ELF-1 (cell line): ENCODE measurements around the gene MIAT.

Experiments used
- DNase-seq: peaks from one replicate; pipeline ENCODE4 v3.0.0-alpha.2; 2016; ENCODE audit warnings: low read depth, low spot score

The MIAT gene

DNA sequence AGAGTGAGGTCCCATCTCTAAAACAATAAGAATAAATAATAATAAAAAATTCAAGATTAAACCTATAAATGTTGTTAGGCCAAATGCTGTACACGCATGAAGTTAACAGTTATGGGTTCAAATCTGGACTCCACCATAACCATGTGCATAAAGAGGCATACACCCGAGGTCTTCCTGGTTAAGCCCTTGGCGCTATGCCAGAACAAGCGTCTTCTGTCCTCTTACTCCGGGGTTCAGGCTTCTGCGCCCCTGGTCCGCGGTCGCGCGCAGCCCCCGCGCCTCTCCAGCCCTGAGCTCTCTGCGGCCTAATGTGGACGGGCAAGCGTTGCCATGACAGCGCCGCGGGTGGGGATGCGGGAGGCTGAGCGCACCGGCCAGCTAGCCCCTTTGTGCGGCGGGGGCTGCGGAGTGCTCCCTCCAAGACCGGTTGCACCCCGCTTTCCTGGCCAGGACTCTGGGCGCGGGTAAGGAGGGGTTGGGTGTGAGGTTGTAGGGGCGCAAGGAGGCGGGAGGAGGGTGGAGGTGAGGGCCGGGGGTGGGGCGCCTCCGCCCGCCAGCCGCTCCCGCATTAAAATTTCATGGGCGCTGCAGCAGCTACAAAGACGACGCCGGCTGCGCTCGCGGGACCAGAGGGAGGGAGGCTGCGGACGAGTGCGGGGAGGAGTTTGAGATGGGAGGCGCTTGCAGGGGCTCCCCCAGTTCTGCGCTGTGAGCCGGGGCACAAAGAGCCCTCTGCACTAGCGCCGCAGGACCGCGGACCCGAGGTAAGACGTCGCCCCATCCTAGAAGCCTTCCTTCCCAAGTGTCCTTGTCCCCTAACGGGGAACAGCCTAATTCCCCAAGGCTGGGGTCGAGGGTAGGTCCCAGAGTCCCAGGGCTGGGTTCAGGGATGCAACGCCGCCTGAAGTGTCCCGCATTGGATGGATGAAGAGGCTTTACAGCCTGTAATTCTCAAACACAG, at the start of gene MIAT:
Gene MIAT (plus strand): TSS at position 698 of the 961 bp plus-strand sequence.
- peak; percentile 40 for DNase-seq

DNA sequence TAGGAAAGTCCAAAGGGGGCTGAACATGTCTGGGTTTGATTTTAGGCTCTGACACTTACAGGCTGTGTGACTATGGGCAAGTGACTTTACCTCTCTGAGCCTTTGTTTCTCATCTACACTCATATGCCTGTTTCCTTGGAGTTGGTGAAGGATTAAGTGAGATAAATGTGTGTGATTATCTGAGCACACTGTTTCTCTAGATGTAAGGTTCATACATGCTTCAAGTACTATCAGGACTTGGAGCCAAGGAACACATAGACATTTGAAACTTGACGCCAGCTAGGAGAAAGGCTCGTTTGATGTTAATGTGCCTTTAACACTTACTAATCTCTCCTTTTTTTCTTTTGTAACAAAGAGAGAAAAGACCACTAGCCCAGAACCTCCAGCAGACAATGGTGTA, 49.3 kb upstream of the MIAT start:
- no peak for DNase-seq

DNA sequence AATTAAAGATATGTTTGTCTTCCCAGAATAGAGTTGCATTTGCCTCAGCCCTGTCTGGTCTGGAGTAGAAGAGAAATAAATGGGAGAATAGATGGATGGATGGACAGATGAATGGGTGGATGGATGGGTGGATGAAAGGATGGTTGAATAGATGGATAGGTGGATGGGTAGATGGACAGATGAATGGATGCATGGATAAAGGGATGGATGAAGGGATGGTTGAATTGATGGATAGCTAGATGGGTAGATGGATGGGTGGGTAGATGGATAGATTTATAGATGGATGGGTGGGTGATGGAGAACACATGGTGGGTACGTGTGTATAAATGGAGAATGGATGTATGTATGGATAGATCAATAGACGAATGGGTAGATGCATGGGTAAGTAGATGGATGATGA, 48.1 kb upstream of the MIAT start:
- DNase-seq: no peak

DNA sequence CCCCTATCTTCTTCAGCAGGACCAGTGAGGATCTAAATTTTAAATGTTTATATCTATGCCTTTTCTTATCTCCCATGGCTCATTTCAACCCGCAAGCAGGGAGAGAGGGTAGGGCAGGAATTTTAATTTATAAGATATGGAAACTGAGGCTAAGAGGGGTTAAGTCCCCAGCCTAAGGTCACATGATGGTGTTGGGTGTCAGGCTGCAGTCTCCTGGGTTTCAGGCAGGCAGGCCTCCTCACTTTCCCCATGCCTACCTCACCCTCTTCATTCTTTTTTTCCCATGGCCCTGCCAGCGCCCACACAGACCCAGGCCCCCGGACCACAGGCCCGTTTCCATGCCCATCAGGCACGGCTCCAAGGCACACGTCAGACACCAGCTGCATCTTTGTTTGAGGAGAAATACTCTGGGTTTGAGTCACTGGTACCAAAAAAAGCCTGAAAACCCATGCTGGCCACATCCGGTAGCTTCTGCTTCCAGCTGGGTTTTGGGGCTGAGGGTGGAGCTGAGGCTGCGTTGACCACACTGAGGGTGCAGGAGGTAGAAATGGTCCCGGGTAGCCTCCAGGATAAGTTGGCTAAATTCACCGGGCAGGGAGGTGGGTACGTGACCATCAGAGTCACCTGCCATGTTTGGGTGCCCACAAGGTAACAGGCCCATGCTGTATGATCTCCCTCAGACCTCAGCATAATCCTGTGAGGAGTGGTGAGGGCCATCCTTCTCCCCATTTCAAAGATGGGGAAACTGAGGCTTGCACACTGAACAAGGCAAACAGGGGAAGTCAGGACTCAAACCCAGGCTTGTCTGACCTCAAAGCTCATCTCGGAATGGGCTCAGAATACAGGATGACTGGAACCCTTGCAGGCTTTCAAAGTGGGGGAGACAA, 47.1 kb upstream of the MIAT start:
- no peak for DNase-seq

DNA sequence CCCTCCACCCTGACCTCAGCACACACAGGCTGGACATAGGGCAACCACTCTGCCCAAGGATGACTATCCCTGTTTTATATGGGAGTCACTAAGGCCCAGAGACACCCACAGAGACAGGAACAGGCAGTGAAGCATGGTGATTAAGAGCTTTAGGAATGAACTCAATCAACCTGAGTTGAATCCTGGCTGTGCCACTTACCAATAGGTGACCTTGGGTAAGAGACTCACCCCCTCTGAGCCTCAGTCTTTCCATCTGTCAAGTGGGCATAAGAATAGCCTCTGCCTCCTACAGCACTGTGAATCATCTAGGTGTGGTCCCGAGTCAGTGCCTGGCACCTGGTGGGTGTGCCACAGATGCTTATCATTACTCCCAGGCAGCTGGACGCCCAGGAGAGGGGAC, 46.4 kb upstream of the MIAT start:
- no peak for DNase-seq

DNA sequence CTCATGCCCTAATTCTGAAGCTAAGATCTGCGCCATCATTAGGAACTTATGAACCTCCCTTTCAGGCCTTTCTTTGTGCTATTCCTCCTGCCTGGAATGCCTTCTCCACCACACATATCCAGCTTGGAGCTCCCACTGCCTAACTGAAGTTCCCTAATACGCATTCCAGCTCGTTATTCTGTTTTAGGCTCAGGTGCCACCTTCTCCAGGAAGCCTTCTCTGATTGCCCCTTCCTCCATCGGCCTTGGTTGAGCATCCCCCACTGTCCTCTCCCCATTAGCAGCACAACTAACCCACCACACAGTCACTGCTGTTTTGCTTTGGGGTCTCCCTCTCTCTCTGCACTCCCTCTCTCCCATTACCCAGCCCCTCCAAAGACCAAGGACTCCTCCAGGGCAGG, 44.7 kb upstream of the MIAT start:
- no peak for DNase-seq

DNA sequence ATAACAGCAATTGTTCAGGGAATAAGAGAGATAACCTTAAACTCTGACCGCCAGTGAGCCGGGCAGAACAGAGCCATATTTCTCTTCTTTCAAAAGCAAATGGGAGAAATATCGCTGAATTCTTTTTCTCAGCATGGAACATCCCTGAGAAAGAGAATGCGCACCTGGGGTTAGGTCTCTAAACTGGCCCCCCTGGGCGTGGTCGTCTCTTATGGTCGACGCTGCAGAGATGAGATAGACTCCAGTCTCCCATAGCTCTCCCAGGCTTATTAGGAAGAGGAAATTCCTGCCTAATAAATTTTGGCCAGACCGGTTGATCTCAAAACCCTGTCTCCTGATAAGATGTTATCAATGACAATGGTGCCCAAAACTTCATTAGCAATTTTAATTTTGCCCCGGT, 43.6 kb upstream of the MIAT start:
- DNase-seq: peak; percentile 34

DNA sequence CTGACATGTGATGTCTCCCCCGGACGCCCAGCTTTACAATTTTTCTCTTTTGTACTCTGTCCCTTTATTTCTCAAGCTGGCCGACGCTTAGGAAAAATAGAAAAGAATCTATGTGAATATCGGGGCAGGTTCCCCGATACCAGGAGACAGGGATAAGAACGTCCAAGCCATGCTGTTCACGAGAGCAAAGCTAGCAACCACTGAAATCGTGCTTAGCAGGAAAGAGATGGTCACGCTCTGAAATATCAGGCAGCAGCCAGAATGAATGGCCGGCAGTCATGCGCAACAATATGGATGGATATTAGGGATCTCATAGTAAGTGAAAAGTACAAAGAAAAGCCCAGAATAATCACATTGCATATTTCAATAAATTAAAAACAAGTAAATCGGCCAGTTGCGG, 43.1 kb upstream of the MIAT start:
- no peak for DNase-seq

DNA sequence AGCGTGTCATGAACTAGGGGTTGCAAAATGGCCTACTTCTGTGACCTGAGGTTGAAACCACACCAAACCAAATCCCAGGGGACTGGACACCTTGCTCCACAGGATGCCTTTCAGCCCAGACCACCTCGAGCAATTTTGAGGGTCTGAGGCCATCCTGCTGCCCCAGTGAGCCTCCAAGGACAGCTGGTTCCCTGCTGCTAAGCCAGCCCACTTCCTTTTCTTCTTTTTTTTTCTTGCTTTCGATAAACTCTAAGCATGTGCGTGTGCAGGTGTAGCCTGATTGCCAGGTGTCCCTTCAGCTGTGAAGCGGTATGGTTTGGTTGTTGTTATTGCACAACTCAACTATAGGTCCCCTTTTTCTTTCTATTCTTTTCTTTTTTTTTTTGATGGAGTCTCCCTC, 42.2 kb upstream of the MIAT start:
- DNase-seq: no peak

DNA sequence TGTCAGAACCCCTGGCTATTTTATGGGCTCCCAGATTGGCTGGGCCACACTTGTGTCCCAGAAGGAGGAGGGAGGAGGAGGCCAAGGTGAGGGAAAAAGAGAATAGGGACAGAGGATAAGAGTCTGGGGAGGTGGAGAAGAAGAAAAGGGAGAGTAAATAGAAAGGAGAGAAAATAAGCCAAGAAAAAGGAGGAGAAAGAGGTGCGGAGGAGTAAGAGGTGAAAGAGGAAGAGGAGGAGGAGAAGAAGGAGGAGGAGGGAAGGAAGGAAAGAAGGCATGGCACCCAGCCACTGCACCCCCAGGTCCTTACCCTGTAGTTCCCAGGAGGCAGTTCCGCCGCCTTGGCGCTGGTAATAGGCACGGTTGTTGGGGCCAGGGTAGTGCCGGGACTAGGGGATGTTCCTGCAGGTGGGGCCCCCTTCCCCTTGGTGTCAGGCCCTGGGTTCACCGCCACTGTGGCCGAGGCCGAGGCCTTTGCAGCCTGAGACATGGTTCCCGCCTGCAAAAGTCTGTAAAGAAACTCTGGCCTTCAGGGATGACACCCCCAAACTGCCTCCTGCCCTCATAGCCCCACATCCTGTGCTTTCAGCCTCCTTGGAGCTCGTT, 41.5 kb upstream of the MIAT start:
- DNase-seq: no peak

DNA sequence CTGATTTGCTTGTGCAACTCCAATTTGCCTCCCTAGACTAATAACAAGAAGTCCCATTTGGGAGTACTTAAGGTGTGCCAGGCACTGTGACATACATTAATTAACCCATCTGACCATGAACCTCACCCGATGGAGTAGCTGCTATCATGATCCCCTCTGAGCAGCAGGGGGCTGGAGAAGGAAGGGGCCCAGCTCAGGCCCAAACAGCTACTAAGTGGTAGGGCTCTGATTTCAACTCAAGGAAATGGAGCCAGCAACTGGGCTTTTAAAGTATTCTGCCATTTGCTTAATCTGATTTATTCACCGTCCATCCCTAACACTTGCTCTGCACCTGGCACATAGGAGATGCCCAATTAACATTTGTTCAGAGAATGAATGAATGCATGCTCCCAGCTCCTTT, 40.7 kb upstream of the MIAT start:
- no peak for DNase-seq

DNA sequence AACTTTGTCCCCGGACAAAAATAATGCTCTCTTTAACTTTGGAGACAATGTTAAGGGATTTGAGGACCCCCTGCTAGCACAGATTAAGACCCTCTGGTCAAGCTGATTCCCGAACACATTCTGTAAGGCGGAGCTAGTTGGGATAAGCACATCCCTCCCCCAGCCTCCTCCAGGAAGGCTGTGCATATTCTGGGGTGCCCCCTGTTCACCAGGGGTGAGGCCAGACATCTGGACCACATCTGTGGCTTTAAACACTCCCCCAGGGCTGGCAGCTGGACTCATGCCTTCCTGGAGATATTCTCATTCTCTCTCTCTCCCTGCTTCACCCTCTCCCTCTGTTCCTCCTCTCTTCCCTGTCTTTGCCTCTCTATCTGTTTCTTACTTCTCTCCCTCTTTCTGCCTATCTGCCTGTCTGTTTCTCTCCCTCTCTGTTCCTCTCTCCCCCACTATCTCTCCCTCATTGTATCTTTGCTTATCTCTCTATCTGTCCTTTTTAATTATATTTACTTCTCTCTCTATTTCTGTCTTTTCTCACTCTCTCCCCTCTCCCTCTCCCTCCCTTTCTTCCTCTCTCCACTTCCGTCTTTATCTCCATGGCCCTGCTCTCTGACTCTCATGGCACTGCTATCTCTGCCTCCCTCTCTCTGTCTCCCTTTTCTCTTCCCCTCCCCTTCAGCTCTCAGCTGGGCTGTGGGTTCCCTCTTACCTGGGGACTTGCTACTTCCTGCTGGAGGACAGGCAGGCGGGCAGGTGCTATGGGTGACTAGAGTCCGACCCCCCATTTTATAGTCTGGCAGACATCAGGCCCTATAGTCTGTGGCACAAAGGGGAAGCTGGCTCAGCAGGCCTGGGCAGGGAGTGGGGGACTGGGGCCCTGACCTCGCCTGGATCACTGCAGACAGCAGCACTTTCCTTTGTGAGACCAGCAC, 39.9 kb upstream of the MIAT start, which contains the start of gene CRYBB1:
Gene CRYBB1 (minus strand): TSS at position 757 of the 929 bp plus-strand sequence. CDS start 1,708 bp downstream, outside the sequence.
- no peak for DNase-seq

DNA sequence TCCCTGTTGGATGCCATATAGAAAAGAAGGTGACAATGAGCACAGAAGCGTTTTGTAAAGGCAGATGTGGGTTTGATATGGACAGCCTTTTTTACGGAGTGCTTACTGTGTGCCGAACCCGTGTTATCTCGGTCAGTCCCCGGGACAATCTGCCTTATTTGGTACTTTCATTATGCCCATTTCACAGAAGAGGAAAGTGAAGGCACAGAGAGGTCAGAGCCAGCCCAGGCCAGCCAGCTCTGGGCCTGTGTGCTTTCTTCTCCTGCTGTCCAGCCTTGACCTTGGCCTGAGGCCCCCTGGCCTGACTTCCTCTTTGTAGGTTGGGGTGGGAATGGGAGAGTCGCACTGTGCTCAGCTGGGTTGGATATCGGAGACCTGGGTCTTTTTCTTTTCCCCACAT, 38.9 kb upstream of the MIAT start:
- no peak for DNase-seq

DNA sequence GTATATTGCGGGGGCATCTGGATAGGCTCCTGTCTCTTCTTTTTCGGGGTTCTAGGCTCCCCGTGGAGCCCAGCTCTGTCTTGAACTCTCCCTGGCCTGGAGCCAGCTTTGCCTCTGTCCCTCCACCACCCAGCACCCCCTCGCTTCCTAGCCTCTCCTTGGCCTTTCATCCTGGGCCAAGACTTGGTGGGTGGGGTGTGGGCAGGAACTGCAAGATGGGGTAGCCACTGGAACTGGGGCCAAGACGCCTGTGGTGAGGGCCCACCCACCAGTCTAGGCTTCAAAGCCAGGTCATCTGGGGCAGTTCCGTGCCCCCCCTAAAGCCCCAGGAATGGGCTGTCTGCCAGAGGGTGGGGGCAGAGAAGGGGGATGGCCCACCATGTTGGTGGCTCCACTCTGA, 37.9 kb upstream of the MIAT start:
- DNase-seq: no peak

DNA sequence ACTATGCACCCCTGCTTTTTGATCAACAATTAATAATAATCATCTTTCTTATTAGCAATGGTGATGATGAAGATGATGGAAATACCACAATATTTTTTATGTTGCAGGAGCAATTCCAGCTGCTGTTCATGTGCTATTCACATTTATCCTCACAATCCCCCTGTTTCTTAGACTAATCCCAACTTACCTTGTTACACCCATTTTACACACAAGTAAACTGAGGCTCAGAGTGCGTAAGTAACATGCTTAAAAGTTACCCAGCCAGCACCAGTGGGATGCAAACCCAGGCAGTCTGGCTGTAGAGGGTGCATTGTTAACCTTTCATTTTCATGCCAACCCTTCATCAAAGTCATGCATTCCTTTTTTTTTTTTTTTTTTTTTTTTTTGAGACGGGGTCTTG, 37.2 kb upstream of the MIAT start:
- DNase-seq: no peak

DNA sequence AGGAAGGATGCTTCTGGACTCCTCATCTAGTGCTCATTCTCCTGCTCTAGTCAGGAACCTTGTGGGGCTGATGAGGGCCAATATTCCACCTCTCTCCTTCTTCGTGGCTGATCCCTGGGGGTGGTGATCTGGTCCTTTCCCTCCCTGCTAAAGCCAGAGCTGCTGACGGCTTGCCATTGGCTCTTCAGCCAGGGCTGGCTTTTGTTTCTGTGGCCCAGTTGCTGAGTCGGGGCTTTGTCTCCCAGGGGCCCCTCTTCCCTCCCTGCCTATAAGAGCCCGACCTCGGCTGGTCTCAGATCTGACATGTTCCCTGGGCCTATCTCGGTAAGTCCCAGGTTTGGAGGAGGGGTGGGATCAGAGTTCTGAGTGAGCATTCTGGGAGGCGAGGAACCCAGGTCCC, 35.7 kb upstream of the MIAT start, which contains the start of gene CRYBA4:
Gene CRYBA4 (plus strand): TSS at position 301 of the 400 bp plus-strand sequence. CDS start 634 bp downstream, outside the sequence.
- no peak for DNase-seq

DNA sequence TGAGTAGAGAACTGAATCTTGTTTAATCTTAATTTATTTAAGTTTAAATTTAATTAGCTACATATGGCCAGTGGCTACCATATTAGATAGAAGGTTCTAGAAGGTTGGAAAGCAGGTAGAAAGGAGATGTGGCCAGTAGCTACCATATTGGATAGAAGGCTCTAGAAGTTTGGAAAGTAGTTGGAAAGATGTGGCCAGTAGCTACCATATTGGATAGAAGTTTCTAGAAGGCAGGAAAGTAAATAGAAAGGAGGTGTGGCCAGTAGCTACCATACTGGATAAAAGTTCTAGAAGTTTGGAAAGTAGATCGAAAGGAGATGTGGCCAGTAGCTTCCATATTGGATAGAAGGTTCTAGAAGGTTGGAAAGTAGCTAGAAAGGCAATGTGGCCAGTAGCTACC, 33.4 kb upstream of the MIAT start:
- DNase-seq: no peak

DNA sequence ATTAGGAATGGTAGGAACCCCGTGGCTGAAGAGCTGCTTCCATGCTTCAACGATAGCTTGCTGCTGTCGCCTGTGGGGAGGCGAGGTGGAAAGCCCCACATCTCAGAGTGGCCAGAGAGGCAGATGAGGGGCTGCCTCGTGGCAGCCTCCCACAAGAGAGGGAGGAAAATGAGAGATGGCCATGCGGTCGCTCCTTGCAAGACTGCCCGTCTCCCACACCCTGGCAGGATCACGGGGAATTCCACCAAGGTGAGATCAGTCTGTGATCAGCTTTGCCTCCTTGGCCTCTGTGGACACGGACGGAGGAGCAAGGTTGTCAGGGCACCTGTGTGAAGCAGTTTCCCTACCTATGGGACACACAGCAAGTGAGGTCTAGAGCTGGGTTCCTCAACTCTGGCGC, 32.6 kb upstream of the MIAT start:
- no peak for DNase-seq

DNA sequence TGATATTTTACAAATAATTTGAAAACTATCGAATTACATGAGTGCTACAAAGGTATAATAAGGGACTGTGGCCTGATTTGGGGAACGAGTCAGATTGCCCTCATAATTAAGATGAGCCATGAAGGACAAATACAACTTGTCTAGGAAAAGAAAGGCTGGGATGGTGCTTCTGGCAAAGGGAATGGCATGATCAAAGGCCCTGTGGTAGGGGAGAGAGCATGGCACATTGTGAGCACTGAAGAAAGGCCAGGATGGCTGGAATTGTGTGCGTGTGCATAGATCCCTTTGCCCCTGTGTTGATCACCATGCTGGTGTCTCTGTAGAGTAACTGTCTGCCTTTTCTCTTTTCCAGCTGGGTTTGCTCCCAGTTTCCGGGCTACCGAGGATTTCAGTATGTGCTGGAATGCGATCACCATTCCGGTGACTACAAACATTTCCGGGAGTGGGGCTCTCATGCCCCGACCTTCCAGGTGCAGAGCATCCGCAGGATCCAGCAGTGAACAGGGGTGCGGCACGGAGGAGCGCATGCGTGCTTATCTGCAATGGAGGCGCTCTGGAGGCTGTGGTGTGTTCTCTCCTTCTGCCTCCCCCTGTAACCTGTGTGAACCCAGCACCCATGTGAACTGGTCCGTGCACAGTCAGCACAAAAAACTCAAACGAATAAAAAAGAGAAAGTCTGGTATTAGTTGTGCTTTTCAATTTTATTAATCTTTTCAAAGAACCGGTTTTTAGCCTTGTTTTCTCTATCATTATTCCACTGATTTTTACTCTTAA, 27.2 kb upstream of the MIAT start:
- DNase-seq: no peak

DNA sequence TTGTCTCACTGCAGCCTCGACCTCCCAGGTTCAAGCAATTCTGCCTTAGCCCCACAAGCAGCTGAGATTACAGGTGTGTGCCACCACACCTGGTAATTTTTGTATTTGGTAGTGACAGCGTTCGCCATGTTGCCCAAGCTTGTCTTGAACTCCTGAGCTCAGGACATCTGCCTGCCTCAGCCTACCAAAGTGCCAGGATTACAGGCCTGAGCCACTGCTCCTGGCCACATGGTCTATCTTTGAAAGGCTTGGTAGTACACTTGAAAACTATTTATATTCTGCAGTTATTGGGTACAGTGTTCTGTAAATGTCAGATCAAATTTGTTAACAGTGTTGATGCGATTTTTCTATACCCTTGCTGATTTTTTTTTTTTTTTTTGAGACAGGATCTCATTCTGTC, 26.1 kb upstream of the MIAT start:
- no peak for DNase-seq
